Stimulated activated CD8-positive, alpha-beta memory T cell treated with anti-CD3 and anti-CD28 coated beads, Interleukin-15, amount 100 ng/mL, for 48 hours (primary cell): ENCODE results near the gene AGPAT3.

Experiments
- DNase-seq, 2 donors: peaks; one replicate each; pipeline ENCODE4 v3.0.0-alpha.2; 2020; ENCODE audit warnings: low read depth in 2 of 2

AGPAT3 gene

DNA sequence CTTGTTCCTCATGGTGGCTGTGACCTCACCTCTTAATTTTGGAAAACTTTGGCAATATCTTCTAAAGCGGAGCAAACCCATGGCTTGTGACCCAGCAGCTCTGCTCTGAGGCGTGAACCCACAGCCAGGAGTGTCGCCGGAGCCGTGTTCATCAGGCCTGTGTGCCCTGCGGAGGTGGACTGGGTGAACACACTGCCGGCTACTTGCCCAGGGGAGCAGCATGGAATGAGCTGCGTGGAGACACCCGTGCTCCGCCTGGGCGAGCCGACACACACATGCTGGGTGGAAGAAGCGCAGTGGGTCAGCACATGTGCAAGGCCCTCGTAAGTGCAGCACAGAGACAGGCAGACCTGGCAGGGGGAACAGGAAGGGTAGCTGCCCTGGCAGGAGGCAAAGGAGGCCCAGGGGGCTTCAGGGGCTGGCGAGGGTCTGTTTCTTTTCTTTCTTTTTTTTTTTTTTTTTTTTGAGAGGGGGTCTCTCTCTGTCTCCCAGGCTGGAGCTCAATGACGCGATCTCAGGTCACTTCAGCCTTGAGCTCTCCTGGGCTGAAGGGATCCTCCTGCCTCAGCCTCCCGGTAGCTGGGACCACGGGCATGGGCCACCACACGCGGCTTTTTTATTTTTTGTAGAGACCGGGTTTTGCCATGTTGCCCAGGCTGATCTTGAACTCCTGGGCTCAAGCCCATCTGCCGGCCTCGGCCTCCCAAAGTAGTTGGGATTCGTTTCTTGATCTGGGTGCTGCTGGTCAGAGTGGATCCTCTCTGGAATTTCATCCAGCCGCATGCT is 41.8 kb downstream of the AGPAT3 start:
- no peak for DNase-seq

DNA sequence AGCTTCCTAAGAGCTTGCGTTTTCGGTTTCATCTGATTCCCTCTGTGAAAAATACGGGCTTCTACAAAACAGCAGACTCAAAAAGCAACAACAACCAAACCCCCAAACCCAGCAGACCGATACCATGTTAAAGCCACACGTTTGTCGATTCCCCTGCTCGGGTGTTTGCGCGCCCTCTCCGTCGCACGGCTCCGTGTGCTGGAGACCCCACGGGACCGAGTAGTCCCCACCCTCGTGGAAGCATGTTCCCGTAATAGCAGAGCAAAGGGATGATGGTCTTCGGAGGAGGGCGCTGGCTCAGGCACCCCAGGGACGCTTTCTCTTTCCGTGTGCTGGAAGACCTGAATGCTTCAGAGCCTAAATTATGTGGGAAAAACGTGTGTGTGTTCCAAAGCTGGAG is 42.7 kb downstream of the AGPAT3 start:
- DNase-seq: no peak

DNA sequence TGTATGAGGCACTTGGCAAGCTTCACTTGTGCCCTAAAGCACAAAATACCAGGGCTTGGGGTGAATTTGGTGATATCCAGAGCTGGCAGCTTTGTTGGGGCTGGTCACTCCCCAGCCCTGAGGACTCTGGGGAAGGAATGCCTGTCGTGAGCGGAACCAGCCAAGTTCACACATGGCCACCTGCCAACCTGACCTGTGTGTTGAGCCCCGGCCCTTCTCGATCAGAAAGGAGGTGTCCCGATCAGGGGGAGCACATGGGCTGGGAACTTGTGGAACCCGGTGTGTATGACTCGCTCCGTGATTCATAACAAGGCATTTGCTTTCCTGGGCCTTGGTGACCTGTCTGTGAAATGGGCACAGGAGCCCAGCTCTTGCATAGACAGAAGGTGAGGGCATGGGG is 43.1 kb downstream of the AGPAT3 start:
- no peak for DNase-seq

DNA sequence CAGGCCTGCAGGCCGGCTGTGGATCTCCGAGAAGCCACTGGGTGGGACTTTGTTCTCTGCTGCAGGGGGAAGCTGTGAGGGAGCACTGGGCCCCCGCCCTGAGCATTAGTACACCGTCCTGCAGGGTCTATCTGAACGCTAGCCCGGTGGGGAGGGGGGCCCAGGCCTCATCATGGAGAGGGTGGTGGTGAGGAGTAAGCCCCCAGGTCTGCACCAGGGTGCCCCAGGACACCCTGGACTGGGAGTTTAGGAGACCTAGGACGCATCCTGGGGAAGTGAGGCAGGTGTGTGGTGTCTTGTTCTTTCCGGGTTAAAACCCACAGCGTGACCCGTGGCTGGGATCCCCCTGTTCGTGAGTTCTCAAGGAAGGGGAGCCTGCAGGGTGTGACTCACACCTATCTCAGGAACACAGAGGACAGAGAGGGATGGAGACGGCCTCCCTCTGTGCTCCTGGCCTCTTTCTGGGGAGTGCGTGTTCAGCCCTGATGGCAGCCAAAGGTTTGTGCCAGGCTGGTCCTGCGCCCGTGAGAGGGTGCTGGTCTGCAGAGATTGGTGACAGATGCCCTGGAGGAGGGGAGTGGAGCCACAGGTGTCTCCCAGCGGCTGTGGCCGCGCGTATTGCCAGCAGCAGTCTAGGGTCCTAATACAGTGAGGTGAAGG is 44.8 kb downstream of the AGPAT3 start:
- DNase-seq: no peak

DNA sequence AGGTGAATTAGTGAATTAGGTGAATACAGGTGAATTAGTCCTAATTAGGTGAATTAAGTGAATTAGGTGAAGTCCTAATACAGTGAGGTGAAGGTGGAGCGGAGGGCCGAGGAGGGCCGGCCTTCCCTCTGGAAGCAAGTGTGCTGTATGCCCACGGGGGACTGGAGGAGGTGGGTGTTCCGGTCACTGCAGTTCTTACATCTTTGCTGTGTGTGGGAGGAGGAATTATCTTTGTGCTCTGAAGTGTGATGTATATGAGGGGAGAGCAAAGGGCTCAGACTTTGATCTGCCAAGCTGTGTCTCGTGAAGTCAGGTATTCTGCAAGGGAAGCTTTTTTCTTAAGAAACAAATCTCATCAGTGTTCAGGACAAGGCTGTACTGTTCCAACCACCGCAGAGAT is 45.4 kb downstream of the AGPAT3 start:
- no peak for DNase-seq

DNA sequence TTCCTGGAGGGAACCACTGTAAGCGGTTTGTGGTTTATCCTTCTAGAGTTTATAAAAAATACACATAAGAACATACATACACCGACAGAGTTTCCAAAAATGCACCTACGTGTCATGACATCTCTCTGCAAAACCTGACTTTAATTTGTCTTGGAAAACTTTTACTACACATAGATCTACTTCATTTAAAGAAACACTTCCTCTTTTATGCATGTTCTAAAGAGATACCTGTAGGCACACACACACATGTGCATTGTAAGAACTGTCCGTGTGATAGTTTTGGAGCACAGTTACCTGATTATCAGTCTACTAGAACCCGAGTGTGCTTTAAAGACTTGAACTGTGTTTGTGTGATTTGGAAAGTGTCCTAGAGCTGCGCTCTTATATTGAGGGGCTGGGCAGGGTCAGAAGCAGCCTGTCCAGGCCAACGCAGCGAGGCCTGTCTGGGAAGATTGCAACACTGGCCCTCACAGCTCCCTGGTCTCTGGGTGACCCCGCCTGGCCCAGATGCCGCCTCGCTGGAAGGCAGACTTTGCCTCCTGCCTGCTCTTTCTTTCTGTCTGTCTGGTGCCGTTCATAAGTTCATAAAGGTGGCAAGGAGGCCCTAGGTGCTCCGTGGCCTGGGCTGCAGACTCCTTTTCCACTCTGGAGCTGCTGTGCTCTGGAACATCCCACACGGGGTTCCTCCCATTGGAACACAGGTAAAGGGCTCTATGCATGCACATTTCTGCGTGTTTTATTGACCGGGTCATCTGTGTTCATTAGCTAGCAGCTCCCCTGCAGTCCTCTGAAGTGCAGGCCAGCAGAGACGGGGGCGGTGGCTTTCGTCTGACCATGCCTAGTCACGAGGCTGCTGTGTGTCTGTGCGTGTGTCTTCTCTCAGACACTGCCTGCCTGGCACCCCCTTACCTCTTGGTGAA is 46.3 kb downstream of the AGPAT3 start:
- no peak for DNase-seq

DNA sequence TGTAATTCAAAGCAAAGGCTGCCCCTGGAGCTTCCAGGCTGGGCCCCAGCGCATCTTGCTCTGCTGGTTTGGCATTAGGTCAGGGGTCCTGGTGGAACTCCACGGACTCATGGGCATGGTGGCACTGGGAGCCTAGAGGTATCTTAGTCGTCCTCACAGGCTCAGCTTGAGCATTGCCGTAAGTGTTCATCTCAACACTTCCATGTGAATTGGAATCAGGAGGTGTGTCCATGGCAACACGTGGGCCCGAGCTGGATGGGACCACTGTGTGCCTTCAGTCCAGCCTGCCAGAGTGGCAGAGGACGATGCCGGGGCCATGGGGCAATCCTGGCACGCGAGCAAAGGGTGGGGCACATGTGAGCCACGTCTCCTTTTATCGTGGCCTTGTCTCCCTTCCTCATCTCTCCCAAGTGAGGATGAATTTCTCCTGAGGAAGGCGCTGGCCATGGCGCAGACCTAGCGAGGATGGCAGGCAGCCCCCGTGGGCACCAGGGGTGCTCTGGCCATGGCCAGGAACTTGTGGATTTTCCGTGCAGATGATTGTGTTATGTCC is 47.0 kb downstream of the AGPAT3 start:
- no peak for DNase-seq

DNA sequence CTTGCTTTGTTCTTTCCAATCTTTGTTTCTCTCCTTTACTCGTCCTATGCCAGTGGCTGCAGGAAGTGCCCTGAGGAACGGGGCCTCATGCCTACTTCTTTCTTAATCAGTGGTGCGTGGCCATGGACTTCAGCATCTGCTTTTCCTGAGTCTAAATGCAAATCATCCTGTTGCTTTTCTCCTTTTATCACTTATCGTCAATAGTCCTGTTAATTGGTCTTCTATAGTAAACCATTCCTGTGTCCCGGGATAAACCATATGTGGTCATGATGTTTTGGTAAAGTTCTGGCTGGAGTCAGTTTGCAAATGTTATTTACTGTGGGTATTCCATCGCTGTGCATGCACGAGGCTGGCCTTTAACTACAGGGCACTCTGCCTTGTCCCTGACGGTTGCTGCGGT is 47.5 kb downstream of the AGPAT3 start:
- DNase-seq: no peak

DNA sequence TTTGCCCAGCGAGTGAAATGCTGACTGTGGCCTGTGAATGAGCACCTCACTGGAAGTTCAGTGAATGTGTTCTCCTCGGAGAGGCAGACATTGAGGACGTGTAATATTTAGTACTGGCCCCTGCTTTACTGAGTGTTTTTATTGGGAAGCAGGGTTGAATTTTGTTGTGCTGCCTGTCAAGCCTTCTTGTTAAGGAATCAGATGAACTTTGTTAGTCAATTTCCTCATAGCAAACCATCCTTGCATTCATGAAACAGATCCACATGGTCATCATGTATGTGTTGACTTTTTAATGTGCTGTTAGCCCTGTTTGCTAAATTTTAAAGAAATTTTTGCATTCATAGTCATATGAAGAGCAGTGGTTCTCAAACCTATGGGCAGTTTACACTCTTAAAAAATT is 47.9 kb downstream of the AGPAT3 start:
- DNase-seq: no peak

DNA sequence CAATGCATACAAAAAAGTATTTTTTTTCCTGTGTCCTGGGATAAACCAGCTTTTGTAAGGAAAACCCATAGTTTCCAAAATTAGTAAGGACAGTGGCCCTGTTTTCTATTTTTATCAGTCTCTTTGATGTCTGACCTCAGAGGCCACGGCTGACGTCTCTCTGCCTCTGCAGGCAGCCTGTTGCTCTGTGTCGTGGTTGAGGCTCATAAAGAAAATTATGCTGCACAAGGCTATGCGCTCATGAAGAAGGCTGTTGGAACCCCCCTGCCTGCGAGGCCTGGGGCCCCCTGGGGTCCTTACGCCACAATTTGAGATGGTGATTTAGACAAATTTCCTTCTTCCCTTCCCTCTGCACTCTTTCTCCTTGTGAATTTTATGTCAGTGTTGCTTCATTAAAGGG is 48.9 kb downstream of the AGPAT3 start:
- no peak for DNase-seq

DNA sequence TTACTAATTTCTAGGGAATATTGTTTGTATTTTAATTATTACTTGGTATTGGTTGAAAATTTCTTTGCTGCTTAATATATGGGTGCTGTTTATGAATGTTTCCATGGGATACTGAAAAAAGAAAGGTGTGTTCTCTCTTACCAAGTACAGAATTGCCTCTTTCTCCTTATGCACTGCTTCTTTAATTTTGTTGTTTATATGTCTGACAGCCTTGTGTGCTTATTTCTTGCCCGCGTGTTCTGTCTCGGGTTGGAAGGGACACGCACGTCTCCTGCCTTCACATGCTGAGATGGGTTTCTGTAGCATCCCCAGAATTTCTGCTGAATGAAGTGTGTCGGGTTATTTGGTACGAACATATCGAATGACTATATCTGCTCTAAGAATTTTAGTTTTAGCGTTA is 51.1 kb downstream of the AGPAT3 start:
- DNase-seq: no peak

DNA sequence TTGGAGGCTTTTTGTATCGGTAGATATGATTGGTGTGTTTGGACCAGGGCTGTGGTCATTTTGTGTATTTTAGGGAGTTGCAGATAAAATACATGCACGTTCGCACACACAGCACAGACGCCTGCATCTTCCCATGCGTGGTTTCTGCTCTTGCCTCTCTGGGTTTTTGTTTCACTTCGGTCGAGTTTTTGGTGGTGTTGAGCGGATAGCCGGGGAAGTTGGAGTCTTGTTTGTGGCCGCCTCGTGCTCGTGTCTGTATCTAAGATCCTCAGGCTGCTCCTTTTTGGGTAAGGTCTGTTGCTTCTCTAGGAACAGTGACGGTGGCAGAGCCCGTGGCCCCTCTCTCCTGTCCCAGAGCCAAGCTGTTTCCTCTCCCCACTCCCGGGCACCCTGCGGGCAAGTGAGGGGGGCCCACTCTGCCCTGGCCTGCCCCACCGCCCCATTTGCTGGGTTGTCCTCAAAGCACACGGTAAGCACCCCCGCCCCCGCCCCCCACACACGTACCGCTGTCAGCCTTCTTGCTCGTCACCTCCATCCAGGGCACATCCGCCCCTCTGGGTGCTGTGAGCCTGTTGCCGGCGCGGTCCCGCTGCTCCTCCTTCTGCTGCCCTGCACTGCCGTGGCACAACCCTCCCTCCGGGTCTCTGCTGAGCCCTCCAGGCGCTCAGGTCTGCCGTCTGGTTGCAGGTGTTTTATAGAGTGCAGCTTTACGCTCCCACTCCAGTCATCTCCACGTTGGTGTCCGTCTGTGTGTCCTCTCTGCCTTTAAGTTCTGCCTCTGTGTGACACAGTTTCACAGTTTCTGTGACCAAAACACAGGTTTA is 51.9 kb downstream of the AGPAT3 start:
- peak in 1 of 2 donors; percentile 40 for DNase-seq

DNA sequence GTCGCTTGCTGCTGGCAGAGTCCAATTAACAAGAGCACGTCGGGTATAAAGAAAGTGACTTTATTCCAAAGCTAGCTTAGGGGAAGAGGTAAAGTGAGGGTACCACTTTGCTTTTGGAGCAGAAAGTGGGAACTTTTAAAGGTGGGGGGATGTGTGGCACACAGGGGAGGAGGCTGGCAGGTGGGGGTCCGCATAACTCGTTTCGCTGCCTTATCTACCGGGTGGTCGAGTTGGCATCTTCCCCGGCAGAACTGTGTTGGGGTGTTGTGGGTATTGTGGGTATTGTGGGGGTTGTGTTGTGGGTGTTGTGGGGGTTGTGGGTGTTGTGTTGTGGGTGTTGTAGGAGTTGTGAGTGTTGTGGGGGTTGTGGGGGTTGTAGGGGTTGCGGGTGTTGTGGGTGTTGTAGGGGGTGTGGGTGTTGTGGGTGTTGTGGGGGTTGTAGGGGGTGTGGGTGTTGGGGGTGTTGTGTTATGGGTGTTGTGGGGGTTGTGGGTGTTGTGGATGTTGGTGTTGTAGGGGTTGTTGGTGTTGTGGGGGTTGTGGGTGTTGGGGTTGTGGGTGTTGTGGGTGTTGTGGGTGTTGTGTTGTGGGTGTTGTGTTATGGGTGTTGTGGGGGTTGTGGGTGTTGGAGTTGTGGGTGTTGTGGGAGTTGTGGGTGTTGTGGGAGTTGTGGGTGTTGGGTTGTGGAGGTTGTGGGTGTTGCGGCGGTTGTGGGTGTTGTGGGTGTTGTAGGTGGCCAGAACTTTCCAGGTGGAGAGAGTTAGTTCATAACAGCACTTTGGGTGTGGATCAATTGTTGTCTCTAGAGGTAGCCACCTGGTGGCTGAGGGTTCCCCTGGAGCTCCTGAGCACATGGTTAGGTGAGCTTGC is 52.7 kb downstream of the AGPAT3 start:
- DNase-seq: no peak

DNA sequence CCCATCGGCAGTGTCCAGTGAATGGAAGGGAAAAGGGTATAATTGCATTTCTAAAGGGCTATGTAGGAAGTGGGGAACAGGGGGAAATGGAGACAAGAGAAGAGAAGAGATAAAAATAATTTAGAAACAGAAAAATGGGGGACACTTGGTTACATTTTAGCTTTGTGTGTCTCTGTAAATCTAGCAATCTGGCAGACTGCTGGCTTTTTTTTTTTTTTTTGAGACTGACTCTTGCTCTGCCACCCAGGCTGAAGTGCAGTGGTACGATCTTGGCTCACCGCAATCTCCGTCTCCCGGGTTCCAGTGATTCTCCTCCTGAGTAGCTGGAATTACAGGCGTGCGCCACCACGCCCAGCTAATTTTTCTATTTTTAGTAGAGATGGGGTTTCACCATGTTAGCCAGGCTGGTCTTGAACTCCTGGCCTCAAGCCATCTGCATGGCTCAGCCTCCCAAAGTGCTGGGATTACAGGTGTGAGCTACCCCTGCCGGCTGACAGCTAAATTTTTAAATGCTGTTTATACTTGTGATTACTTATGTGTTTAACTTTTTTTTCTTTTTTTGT is 53.4 kb downstream of the AGPAT3 start:
- no peak for DNase-seq

DNA sequence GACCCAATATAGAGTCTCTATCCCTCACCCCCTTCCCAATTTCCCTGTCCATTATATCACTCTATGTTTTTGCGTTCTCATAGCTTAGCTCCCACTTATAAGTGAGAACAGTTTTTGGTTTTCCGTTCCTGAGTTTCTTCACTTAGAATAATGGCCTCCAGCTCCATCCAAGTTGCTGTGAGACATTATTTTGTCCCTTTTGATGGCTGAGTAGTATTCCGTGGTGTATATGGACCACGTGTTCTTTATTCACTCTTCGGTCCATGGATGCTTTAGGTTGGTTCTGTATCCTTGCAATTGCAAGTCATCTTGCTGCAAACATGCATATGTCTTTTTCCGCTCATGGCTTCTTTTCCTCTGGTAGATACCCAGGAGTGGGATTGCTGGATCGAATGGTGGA is 54.3 kb downstream of the AGPAT3 start:
- DNase-seq: no peak

DNA sequence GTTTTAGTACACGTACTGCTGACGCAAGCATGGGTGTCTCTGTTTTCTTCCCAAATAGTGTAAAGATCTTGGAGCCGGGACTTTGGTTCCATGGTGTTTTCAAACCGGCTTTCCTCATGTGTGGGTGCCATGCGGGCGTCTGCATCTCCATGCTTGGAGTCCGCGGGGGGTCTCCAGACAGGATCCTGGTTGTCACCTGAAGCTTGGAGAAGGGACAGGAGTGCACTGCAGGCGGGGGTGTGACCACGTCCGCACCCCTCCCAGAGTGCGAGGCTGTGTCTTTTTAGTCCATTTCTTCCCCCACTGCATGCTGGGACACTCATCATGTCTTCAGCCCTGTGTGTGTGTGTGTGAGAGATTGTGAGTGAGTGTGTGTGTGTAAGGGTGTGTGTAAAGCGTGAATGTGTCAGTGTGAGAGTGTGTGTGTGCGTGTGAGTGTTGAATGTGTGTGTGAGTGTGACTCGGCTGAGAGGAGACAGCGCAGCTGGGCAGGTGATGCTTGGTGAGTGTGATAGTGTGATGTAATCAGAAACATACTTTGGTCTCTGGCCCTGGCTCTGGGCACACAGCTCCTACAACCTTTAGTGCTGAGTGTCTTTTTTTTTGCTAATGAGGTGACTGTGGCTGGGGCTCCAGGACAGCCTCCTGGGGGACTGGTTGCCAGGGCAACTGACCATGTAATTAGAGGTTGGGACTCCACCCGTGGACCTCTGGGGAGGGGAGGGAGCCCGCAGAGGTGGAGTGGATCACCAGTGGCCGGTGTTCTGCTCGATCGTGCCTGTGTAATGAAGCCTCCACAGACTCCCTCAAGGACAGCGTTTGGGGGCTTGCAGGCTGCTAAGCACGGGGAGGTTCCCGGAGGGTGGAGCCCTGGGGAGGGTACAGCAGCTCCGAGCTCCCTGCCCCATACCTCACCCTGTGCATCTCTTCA is 55.1 kb downstream of the AGPAT3 start:
- no peak for DNase-seq

DNA sequence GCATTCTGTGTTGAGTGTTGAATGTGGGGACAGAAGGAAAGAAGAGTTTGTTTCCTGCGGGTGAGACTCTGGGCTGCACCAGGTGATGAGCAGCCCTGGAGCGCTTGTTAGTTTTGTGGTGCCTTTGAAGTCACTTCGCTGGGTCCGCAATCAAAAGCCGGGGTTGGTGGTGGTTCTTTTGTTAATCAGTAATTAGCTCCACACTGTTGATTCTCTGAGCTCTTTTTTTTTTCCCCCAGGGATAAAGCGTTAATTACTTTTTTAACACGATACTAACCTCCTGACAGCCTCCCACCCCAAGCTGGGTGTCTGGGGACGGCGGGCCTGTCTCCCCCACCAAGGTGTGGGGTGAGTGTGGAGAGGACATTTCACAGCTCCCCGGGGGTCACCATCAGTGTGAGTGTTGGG is 56.6 kb downstream of the AGPAT3 start:
- no peak for DNase-seq

DNA sequence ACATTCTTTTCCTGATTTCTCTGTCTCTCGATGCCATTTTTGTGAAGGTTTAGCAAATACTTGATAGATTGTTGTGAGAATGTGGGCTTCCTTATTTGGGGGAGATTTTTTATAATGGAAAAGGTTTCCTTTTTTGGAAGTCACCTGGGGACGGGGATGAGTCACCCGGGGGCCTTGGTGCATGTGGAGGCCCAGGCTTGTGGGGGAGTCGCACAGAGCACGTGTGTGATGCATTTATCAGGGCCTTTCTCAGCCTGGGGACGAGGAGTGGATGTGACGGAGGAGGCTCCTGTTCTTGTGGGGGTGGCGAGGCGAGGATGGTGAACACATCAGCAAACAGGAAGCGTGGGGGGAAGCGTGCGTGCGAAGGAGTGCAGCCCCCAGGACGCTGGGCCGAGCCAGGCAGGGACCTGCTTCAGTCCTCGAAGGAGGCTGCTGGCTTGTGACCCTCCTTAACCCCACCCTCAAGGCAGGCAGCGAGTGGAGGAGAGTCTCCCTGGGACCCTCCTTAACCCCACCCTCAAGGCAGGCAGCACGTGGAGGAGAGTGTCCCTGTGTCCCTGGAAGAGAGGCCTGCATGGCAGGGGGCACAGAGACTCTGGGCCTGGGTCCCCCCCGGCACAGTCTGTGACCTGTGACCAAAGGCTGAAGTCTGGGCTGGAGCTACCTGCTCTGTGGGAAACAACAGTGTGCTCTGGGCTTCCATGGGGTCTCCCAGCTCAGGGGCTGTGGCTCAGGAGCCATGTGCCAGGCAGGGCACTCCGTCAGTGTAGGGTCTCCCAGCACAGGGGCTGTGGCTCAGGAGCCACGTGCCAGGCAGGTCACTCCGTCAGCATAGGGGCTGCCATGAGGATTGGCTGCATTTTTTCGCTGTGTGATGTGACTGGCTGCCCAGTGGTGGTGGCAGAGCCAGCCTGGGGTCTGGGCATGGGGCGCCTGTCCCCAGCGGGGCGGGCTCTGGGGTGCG is 57.2 kb downstream of the AGPAT3 start:
- peak; percentile 61 to 66 for DNase-seq
